ENCODE data around the gene SEL1L2.

Gene SEL1L2

DNA sequence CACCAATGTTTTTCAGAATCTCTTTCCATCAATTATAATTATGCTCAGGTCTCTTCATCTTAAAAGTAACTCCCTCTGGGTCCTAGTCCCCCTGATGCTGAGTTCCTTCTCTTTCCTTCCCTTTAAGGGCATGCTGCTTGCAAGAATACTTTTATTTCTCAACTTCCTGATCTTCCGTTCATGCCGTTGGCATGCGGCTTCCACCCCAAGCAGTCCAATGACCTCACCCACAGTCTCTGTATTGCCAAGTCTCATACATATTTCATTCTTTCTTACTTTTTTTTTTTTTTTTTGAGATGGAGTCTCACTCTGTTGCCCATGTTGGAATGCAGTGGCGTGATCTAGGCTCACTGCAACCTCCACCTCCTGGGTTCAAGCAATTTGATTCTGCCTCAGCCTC lies 122.1 kb downstream of the SEL1L2 start:
- H3K4me1 Mint-ChIP-seq (ENCODE audit: low read depth) = no peaks in the 10 kb centered on the region
- no peaks in the 10 kb centered on the region for H3K9me3 Mint-ChIP-seq
- H3K36me3 Mint-ChIP-seq (ENCODE audit: low read depth) = no peaks in the 10 kb centered on the region
- H3K27me3 Mint-ChIP-seq (ENCODE audit: low read depth) = no peaks in the 10 kb centered on the region
- H3K4me3 Mint-ChIP-seq = no peak overlapping the region
- H3K27ac Mint-ChIP-seq = no peak overlapping the region
- no peak for DNase-seq (ENCODE audit: low spot score)

GRCh38 chr20:13865791-13866351 lies 124.5 kb downstream of the SEL1L2 start:
- DNase-seq (ENCODE audit: low spot score) = no peak
- Mint-ChIP-seq H3K4me1 (ENCODE audit: low read depth) (no peaks in the 10 kb centered on the region), H3K27me3 (ENCODE audit: low read depth) (no peaks in the 10 kb centered on the region), H3K36me3 (ENCODE audit: low read depth) (no peaks in the 10 kb centered on the region), H3K9me3 (no peaks in the 10 kb centered on the region), H3K27ac (no peak overlapping the region), H3K4me3 (no peak overlapping the region)

GRCh38 chr20:13865156-13865555 lies 125.3 kb downstream of the SEL1L2 start:
- H3K36me3 Mint-ChIP-seq (ENCODE audit: low read depth) = no peaks in the 10 kb centered on the region
- no peaks in the 10 kb centered on the region for H3K4me1 Mint-ChIP-seq (ENCODE audit: low read depth)
- DNase-seq (ENCODE audit: low spot score) = no peak
- no peaks in the 10 kb centered on the region for H3K27me3 Mint-ChIP-seq (ENCODE audit: low read depth)
- no peaks in the 10 kb centered on the region for H3K9me3 Mint-ChIP-seq
- no peak overlapping the region for H3K4me3 Mint-ChIP-seq
- no peak overlapping the region for H3K27ac Mint-ChIP-seq

- Mint-ChIP-seq H3K4me3 (no peak overlapping the region), H3K9me3 (no peaks in the 10 kb centered on the region), H3K4me1 (ENCODE audit: low read depth) (no peaks in the 10 kb centered on the region), H3K27ac (no peak overlapping the region), H3K36me3 (ENCODE audit: low read depth) (no peaks in the 10 kb centered on the region), H3K27me3 (ENCODE audit: low read depth) (no peaks in the 10 kb centered on the region)
- DNase-seq (ENCODE audit: low spot score) = no peak
Observed at GRCh38 chr20:13863244-13863643, 127.2 kb downstream of the SEL1L2 start.

DNA sequence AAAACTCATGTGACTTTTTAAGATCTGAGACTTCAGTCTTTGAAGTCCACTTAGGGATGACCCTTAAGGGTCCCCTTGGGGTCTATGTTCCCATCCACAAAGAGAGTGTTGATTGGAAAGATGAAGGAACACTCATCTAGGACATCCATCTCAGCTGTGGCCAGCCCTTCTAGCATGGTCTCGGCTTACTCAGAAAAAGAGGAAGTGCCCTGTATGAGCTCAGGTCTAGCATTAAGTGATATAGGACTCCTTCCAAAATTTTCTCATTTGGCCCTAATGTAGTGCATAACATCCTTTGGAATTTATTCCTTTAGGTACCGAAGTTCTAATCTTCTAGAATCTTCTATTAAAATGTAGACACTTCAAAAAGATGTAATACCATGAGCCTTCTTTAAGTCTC lies 128.2 kb downstream of the SEL1L2 start:
- Mint-ChIP-seq H3K4me3 (no peak overlapping the region), H3K36me3 (ENCODE audit: low read depth) (no peaks in the 10 kb centered on the region), H3K9me3 (no peaks in the 10 kb centered on the region), H3K27me3 (ENCODE audit: low read depth) (no peaks in the 10 kb centered on the region), H3K4me1 (ENCODE audit: low read depth) (no peaks in the 10 kb centered on the region), H3K27ac (no peak overlapping the region)
- no peak for DNase-seq (ENCODE audit: low spot score)

DNA sequence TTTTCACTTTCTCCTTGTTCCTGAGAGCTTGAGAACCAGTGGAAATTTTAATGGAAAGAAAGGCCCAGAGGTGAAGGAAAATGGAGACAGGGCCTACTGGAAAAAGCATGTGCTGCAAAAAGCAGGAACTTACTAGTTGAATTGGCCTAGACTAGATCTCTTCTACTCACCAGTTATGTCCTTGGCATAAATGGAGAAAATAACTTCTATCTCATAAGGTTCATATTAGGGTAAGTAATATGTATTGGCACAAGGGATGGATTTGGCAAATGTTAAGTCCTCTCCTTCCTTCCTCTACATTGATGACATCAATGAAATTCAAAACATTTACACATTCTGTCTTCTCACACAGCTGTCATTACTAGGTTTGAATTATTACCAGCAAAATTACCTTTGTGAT lies 131.5 kb downstream of the SEL1L2 start:
- DNase-seq (ENCODE audit: low spot score) = no peak
- Mint-ChIP-seq H3K36me3 (ENCODE audit: low read depth) (no peaks in the 10 kb centered on the region), H3K27ac (no peak overlapping the region), H3K9me3 (no peaks in the 10 kb centered on the region), H3K4me3 (no peak overlapping the region), H3K27me3 (ENCODE audit: low read depth) (no peaks in the 10 kb centered on the region), H3K4me1 (ENCODE audit: low read depth) (no peaks in the 10 kb centered on the region)

GRCh38 chr20:13858439-13858838 lies 132.0 kb downstream of the SEL1L2 start:
- Mint-ChIP-seq H3K9me3 (no peaks in the 10 kb centered on the region), H3K27me3 (ENCODE audit: low read depth) (no peaks in the 10 kb centered on the region), H3K4me1 (ENCODE audit: low read depth) (no peaks in the 10 kb centered on the region), H3K36me3 (ENCODE audit: low read depth) (no peaks in the 10 kb centered on the region), H3K4me3 (no peak overlapping the region), H3K27ac (no peak overlapping the region)
- no peak for DNase-seq (ENCODE audit: low spot score)

DNA sequence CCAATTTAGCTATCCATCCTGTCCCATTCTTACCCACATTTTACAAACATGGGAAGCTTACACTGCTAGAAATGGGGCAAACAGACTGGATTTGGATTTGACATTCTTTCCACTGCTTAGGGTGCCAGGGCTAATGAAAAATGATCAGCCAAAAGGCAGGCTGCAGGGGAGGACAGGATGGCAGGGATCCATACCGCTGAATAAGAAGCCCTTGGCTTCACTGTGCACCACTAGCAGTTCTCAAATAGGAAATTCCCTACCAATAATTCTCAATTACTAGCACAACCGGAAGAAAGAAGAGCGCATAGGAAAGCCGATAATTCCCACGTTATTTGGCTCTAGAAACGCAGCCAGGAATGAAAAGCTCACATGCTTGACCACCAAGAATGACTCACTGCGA lies 132.5 kb downstream of the SEL1L2 start:
- DNase-seq (ENCODE audit: low spot score) = no peak
- Mint-ChIP-seq H3K27me3 (ENCODE audit: low read depth) (no peaks in the 10 kb centered on the region), H3K4me3 (no peak overlapping the region), H3K27ac (no peak overlapping the region), H3K4me1 (ENCODE audit: low read depth) (no peaks in the 10 kb centered on the region), H3K9me3 (no peaks in the 10 kb centered on the region), H3K36me3 (ENCODE audit: low read depth) (no peaks in the 10 kb centered on the region)

DNA sequence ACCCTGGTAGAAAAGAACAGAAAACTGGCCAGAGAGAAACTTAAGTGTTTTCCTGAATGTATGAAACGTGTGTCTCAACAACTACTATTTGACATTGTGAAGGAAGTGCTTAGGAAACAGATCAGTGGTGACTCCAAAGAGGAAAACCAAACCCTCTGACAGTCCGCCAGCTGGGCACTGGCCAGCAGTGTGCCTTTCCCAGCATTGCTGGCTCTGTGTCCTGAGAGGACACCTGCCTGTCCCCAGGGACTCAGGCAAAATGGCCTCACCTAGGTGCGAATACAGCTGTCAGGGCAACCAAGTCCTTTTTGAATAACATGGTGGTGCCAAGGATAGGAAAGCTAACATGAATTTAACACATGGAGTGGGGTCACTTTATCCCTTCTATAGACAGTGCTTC lies 133.1 kb downstream of the SEL1L2 start:
- Mint-ChIP-seq H3K9me3 (no peaks in the 10 kb centered on the region), H3K27me3 (ENCODE audit: low read depth) (no peaks in the 10 kb centered on the region), H3K4me3 (no peak overlapping the region), H3K36me3 (ENCODE audit: low read depth) (no peaks in the 10 kb centered on the region), H3K4me1 (ENCODE audit: low read depth) (no peaks in the 10 kb centered on the region), H3K27ac (no peak overlapping the region)
- no peak for DNase-seq (ENCODE audit: low spot score)

DNA sequence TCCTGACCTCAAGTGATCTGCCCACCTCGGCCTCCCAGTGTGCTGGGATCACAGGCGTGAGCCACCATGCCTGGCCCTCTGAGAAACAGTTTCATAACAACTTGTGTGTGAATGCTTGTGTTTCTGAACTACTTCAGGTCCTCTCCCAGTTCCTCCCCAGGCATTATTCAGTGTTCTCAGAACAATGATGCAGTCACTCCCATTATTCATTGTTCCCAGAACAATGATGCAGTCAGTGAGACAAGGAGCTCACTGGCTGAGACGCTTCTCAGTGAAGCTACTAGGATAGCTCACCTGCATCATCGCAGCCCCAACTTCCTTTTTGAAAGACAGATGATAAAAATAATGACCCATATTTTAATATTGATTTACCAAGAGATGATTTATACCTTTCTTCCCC lies 134.1 kb downstream of the SEL1L2 start:
- no peaks in the 10 kb centered on the region for H3K36me3 Mint-ChIP-seq (ENCODE audit: low read depth)

GRCh38 chr20:13855613-13856012 lies 134.8 kb downstream of the SEL1L2 start:
- DNase-seq (ENCODE audit: low spot score) = no peak
- Mint-ChIP-seq H3K4me3 (no peak overlapping the region), H3K27me3 (ENCODE audit: low read depth) (no peaks in the 10 kb centered on the region), H3K9me3 (no peaks in the 10 kb centered on the region), H3K4me1 (ENCODE audit: low read depth) (no peaks in the 10 kb centered on the region), H3K36me3 (ENCODE audit: low read depth) (no peaks in the 10 kb centered on the region), H3K27ac (no peak overlapping the region)

More for the DNA sequence above, 134.1 kb downstream of the SEL1L2 start:
- Mint-ChIP-seq H3K4me1 (ENCODE audit: low read depth) (no peaks in the 10 kb centered on the region), H3K27ac (no peak overlapping the region), H3K4me3 (no peak overlapping the region), H3K27me3 (ENCODE audit: low read depth) (no peaks in the 10 kb centered on the region), H3K9me3 (no peaks in the 10 kb centered on the region)
- DNase-seq (ENCODE audit: low spot score) = no peak

GRCh38 chr20:13852306-13852705 lies 138.1 kb downstream of the SEL1L2 start:
- Mint-ChIP-seq H3K4me1 (ENCODE audit: low read depth) (no peaks in the 10 kb centered on the region), H3K4me3 (no peak overlapping the region), H3K27me3 (ENCODE audit: low read depth) (no peaks in the 10 kb centered on the region), H3K9me3 (no peaks in the 10 kb centered on the region), H3K27ac (no peak overlapping the region), H3K36me3 (ENCODE audit: low read depth) (no peaks in the 10 kb centered on the region)
- no peak for DNase-seq (ENCODE audit: low spot score)

DNA sequence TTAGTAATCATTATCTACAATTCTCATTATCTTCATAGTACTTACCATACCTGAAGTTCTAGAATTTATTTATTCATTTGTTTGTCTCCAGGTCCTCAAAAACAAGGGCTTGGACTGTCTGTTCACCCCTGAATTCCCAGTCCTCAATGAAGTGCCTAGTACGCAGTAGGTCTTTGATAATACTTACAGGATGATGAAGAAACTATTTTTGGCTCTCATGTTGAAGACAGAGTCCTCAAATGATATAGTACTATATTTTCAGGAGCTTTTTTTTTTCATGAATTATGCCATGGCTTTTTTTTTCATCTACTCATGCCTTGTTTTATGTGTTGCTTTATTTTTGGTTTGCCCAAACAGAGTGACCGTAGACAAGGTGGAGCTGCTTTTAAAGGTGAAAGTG lies 139.1 kb downstream of the SEL1L2 start:
- no peaks in the 10 kb centered on the region for H3K36me3 Mint-ChIP-seq (ENCODE audit: low read depth)
- H3K4me3 Mint-ChIP-seq = no peak overlapping the region
- H3K27ac Mint-ChIP-seq = no peak overlapping the region
- DNase-seq (ENCODE audit: low spot score) = no peak
- no peaks in the 10 kb centered on the region for H3K27me3 Mint-ChIP-seq (ENCODE audit: low read depth)
- H3K4me1 Mint-ChIP-seq (ENCODE audit: low read depth) = no peaks in the 10 kb centered on the region
- no peaks in the 10 kb centered on the region for H3K9me3 Mint-ChIP-seq

GRCh38 chr20:13844296-13844695 lies 146.1 kb downstream of the SEL1L2 start:
- Mint-ChIP-seq H3K27me3 (ENCODE audit: low read depth) (no peaks in the 10 kb centered on the region), H3K4me1 (ENCODE audit: low read depth) (no peaks in the 10 kb centered on the region), H3K9me3 (no peaks in the 10 kb centered on the region), H3K27ac (no peak overlapping the region), H3K36me3 (ENCODE audit: low read depth) (no peaks in the 10 kb centered on the region), H3K4me3 (no peak overlapping the region)
- DNase-seq (ENCODE audit: low spot score) = no peak

DNA sequence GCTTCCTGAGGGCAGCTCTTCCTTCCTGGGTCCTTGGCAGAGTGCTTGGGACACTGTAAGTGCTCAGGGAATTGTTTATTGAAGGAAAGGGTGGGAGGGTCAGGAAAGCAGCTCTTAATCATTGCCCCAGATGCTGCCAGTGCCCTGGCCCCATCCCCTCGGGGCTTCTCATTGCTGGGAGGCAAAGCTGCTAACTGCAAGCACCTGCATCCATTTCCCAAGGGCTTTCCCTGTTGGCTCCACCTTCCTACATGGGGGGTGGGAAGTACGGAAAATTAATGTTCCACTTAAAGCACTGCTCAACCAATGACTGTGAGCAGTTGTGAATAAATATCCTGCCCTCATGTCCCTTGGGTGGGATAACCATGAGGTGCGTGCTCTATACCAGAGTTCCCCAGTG lies 149.2 kb downstream of the SEL1L2 start:
- DNase-seq (ENCODE audit: low spot score) = no peak
- no peak overlapping the region for H3K27ac Mint-ChIP-seq
- no peaks in the 10 kb centered on the region for H3K4me1 Mint-ChIP-seq (ENCODE audit: low read depth)
- H3K4me3 Mint-ChIP-seq = no peak overlapping the region
- H3K27me3 Mint-ChIP-seq (ENCODE audit: low read depth) = no peaks in the 10 kb centered on the region
- H3K9me3 Mint-ChIP-seq = no peaks in the 10 kb centered on the region
- no peaks in the 10 kb centered on the region for H3K36me3 Mint-ChIP-seq (ENCODE audit: low read depth)
